HepG2 (cell line): ENCODE data around the gene LYZL1. TPM values are rescaled to one million over a fixed set of nuclear protein-coding genes. Genes with fewer than 3 reads are reported as not detected.

Experiments used
- ARID2 ChIP-seq: sonication (generic); formaldehyde crosslinking; IDR thresholded peaks from 2 replicates; pipeline ENCODE4 v1.8.1; 2022; ENCODE audit warnings: mild to moderate bottlenecking, missing genetic modification reagents, borderline replicate concordance
- BRF2 ChIP-seq: sonication (generic); formaldehyde crosslinking; IDR thresholded peaks from 2 replicates; pipeline ENCODE4 v1.8.1; 2022; ENCODE audit warnings: mild to moderate bottlenecking, missing genetic modification reagents
- CENPBD1 ChIP-seq: sonication (generic); formaldehyde crosslinking; IDR thresholded peaks from 2 replicates; pipeline ENCODE4 v1.8.0; 2022; ENCODE audit warnings: missing genetic modification reagents, low read depth, mild to moderate bottlenecking, borderline replicate concordance
- CERS6 ChIP-seq: sonication (generic); formaldehyde crosslinking; IDR thresholded peaks from 2 replicates; pipeline ENCODE4 v1.5.0; 2020; ENCODE audit warnings: missing genetic modification reagents
- ETV5 ChIP-seq: IDR thresholded peaks from 2 replicates; pipeline ENCODE4 v1.6.1; 2018; ENCODE audit warnings: missing biosample characterization, missing genetic modification reagents, inconsistent platforms, borderline replicate concordance
- FOXA1 ChIP-seq, 2 experiments: fragments of 450-650 bp in 1 of 2; sonication (generic) in 1 of 2; formaldehyde crosslinking in 1 of 2; IDR thresholded peaks; 2 replicates each; pipeline versions ENCODE4 v1.4.0 to v1.6.1; 2016 to 2020; ENCODE audit warnings: missing genetic modification reagents in 1 of 2
- FOXC1 ChIP-seq: sonication (generic); formaldehyde crosslinking; IDR thresholded peaks from 2 replicates; pipeline ENCODE4 v1.8.0; 2022; ENCODE audit warnings: mild to moderate bottlenecking, missing genetic modification reagents, borderline replicate concordance
- GATAD1 ChIP-seq: IDR thresholded peaks from 2 replicates; pipeline ENCODE4 v1.6.1; 2016; ENCODE audit warnings: missing genetic modification reagents, missing compliant biosample characterization
- GATAD2A ChIP-seq: IDR thresholded peaks from 2 replicates; pipeline ENCODE4 v1.6.1; 2016
- HNRNPK ChIP-seq: fragments of 200-400 bp; formaldehyde crosslinking; IDR thresholded peaks from 2 replicates; pipeline ENCODE4 v1.6.1; 2018; ENCODE audit warnings: low read length, low read depth, moderate library complexity, mild to moderate bottlenecking; ENCODE audit not compliant: poor library complexity, severe bottlenecking
- MAF1 ChIP-seq: sonication (generic); formaldehyde crosslinking; IDR thresholded peaks from 2 replicates; pipeline ENCODE4 v1.5.0; 2020; ENCODE audit warnings: missing genetic modification reagents, borderline replicate concordance
- MTF2 ChIP-seq: sonication (generic); formaldehyde crosslinking; IDR thresholded peaks from 2 replicates; pipeline ENCODE4 v1.5.0; 2020; ENCODE audit warnings: missing genetic modification reagents, borderline replicate concordance
- NR3C1 ChIP-seq: sonication (generic); formaldehyde crosslinking; IDR thresholded peaks from 2 replicates; pipeline ENCODE4 v1.4.0; 2020; ENCODE audit warnings: missing genetic modification reagents
- SIN3A ChIP-seq: IDR thresholded peaks from 2 replicates; pipeline ENCODE4 v1.6.1; 2011; ENCODE audit warnings: low read depth, mild to moderate bottlenecking, control low read depth, low read length, borderline replicate concordance
- ZBTB26 ChIP-seq: IDR thresholded peaks from 2 replicates; pipeline ENCODE4 v1.6.1; 2016; ENCODE audit warnings: missing compliant biosample characterization, missing genetic modification reagents, borderline replicate concordance
- ZNF138 ChIP-seq: sonication (generic); formaldehyde crosslinking; IDR thresholded peaks from 2 replicates; pipeline ENCODE4 v1.5.0; 2020; ENCODE audit warnings: mild to moderate bottlenecking, low read depth, missing genetic modification reagents
- ZNF556 ChIP-seq: sonication (generic); formaldehyde crosslinking; IDR thresholded peaks from 2 replicates; pipeline ENCODE4 v1.4.0; 2020; ENCODE audit warnings: mild to moderate bottlenecking, missing genetic modification reagents, borderline replicate concordance
- ZNF567 ChIP-seq: sonication (generic); formaldehyde crosslinking; IDR thresholded peaks from 2 replicates; pipeline ENCODE4 v1.8.1; 2023; ENCODE audit warnings: mild to moderate bottlenecking, missing genetic modification reagents, borderline replicate concordance
- ZNF792 ChIP-seq: IDR thresholded peaks from 2 replicates; pipeline ENCODE4 v1.6.1; 2016
- polyA plus RNA-seq, 8 experiments: library from polyadenylated mRNA; depleted of rRNA in 3 of 8; stranded (reverse) in 7 of 8; unstranded in 1 of 8; fragments of >200 nt; fragmentation: Illumina TruSeq in 4 of 8; extraction: Trizol in 4 of 8; gene quantifications; 2 replicates each; pipeline versions ENCODE4 v1.2.1 to v1.2.3, GENCODE V29; 2011 to 2016; ENCODE audit warnings: low read depth in 4 of 8, missing spikeins in 1 of 8, mixed read lengths in 1 of 8; ENCODE audit not compliant: insufficient read depth in 1 of 8
- total RNA-seq, 5 experiments: library from RNA; depleted of rRNA; stranded (reverse); fragments of >200 nt; fragmentation: Illumina TruSeq; extraction: Trizol; gene quantifications; 2 replicates each; pipeline ENCODE4 v1.2.3, GENCODE V29; 2016; ENCODE audit warnings: low read depth in 1 of 5
- TF ChIP-seq, protein P1 (sequence below): sonication (generic); formaldehyde crosslinking; IDR thresholded peaks from 2 replicates; pipeline ENCODE4 v1.5.1; 2020; ENCODE audit warnings: missing genetic modification reagents, mild to moderate bottlenecking, borderline replicate concordance
- TF ChIP-seq, protein P2 (sequence below): sonication (generic); formaldehyde crosslinking; IDR thresholded peaks from 2 replicates; pipeline ENCODE4 v1.5.1; 2020; ENCODE audit warnings: missing genetic modification reagents, mild to moderate bottlenecking, borderline replicate concordance

The LYZL1 gene
- total and polyA plus RNA-seq, 2 of the 13 experiments (the other 11 are each of a cell fraction or from before 2014, with no cell fraction given), result not detected

- TF ChIP-seq BRF2 (no peak), ZNF556 (no peak; the same call in 1 of the 2 replicates), ARID2 (CRISPR knock-in tag) (no peak), CENPBD1 (CRISPR knock-in tag) (no peak), CERS6 (no peak), ETV5 (CRISPR knock-in tag) (peak; percentile 64; the same call in 1 of the 2 replicates), GATAD2A (CRISPR knock-in tag) (peak; percentile 77), FOXC1 (CRISPR knock-in tag) (no peak), ZNF567 (CRISPR knock-in tag) (no peak), MAF1 (CRISPR knock-in tag) (no peak), ZNF138 (CRISPR knock-in tag) (no peak), ZBTB26 (CRISPR knock-in tag) (no peak), MTF2 (CRISPR knock-in tag) (no peak), SIN3A (0 out of 2 replicates have a peak, but pooled peaks have one; percentile 27), NR3C1 (CRISPR knock-in tag) (no peak), FOXA1 (IDR thresholded peaks at IDR 0.05) (peak; percentile 66; the same call in 1 of the 2 replicates), FOXA1 (CRISPR knock-in tag; IDR thresholded peaks at IDR 0.05) (peak; percentile 96), HNRNPK (no peak), ZNF792 (CRISPR knock-in tag) (no peak), GATAD1 (0 out of 2 replicates have a peak, but pooled peaks have one; percentile 35)
- TF ChIP-seq, protein P1, sequence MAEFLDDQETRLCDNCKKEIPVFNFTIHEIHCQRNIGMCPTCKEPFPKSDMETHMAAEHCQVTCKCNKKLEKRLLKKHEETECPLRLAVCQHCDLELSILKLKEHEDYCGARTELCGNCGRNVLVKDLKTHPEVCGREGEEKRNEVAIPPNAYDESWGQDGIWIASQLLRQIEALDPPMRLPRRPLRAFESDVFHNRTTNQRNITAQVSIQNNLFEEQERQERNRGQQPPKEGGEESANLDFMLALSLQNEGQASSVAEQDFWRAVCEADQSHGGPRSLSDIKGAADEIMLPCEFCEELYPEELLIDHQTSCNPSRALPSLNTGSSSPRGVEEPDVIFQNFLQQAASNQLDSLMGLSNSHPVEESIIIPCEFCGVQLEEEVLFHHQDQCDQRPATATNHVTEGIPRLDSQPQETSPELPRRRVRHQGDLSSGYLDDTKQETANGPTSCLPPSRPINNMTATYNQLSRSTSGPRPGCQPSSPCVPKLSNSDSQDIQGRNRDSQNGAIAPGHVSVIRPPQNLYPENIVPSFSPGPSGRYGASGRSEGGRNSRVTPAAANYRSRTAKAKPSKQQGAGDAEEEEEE, result no peak
- TF ChIP-seq, protein P2, sequence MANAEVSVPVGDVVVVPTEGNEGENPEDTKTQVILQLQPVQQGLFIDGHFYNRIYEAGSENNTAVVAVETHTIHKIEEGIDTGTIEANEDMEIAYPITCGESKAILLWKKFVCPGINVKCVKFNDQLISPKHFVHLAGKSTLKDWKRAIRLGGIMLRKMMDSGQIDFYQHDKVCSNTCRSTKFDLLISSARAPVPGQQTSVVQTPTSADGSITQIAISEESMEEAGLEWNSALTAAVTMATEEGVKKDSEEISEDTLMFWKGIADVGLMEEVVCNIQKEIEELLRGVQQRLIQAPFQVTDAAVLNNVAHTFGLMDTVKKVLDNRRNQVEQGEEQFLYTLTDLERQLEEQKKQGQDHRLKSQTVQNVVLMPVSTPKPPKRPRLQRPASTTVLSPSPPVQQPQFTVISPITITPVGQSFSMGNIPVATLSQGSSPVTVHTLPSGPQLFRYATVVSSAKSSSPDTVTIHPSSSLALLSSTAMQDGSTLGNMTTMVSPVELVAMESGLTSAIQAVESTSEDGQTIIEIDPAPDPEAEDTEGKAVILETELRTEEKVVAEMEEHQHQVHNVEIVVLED (CRISPR knock-in tag), result no peak
Measured at GRCh38 chr10:29326886-29327745, 38.2 kb downstream of the LYZL1 start (continued).
